GM12878 (cell line): ENCODE measurements around the gene TRPM3. TPM values are rescaled to one million over a fixed set of nuclear protein-coding genes. Genes with fewer than 3 reads are reported as not detected.

Experiments used
- ATAC-seq: fragments of 200-7000 bp; cut with Tn5 transposase; 3 replicates; pipeline ENCODE4 v1.9.1; 2020; ENCODE audit warnings: mild to moderate bottlenecking, moderate library complexity
- BruUV-seq: library from RNA; stranded (reverse); fragments of 400-500 nt; replicated peaks from 2 replicates; lab custom pipeline; 2021; lab: Mats Ljungman, UMichigan
- CTCF ChIA-PET: fragments of 300-600 bp; sonication (Branson Sonifier 250); formaldehyde crosslinking; extraction: SDS; loops from one replicate; lab custom pipeline; 2021; ENCODE audit warnings: inconsistent platforms; lab: Yijun Ruan, JAX
- POLR2A ChIA-PET: fragments of 350-600 bp; formaldehyde crosslinking; extraction: SDS; loops from one replicate; lab custom pipeline; 2021; ENCODE audit warnings: inconsistent platforms; lab: Charles Lee
- RAD21 ChIA-PET: fragments of 300-600 bp; sonication (Branson Sonifier 250); formaldehyde crosslinking; loops from one replicate; lab custom pipeline; 2023; ENCODE audit warnings: antibody characterized with exemption; ENCODE audit not compliant: unreplicated experiment; lab: Charles Lee
- SMC1A ChIA-PET: fragments of 300-600 bp; sonication (Branson Sonifier 250); formaldehyde crosslinking; loops from one replicate; lab custom pipeline; 2023; ENCODE audit not compliant: unreplicated experiment, uncharacterized antibody; lab: Charles Lee
- DNase-seq: peaks from one replicate; pipeline ENCODE4 v3.0.0-alpha.2; 2011; ENCODE audit warnings: low read depth, low spot score
- FAIRE-seq: peaks from 3 replicates; lab custom pipeline; 2011; peaks lifted over from hg19 to GRCh38; lab: Jason Lieb, UNC
- H2AFZ ChIP-seq: 2 replicates; pipeline ENCODE4 v1.6.0; 2011; ENCODE audit warnings: low read depth, low read length, control low read depth; ENCODE audit not compliant: control insufficient read depth
- H3K27ac ChIP-seq: 2 replicates; pipeline ENCODE4 v1.5.1; 2011; ENCODE audit warnings: control low read depth; ENCODE audit not compliant: control insufficient read depth, insufficient read depth
- H3K27me3 ChIP-seq, 2 experiments: replicated peaks in 1 of 2; 2 replicates each; pipeline versions ENCODE4 v1.6.0 to v1.6.1; 2011; ENCODE audit warnings: low read length in 1 of 2; ENCODE audit not compliant: control insufficient read depth in 2 of 2, insufficient read depth in 2 of 2
- H3K36me3 ChIP-seq, 2 experiments: 2 replicates each; pipeline ENCODE4 v1.5.1; 2011; ENCODE audit warnings: low read length in 1 of 2; ENCODE audit not compliant: control insufficient read depth in 2 of 2, insufficient read depth in 2 of 2
- H3K4me1 ChIP-seq: 2 replicates; pipeline ENCODE4 v1.6.1; 2011; ENCODE audit warnings: mild to moderate bottlenecking, low read length, moderate library complexity, mixed read lengths; ENCODE audit not compliant: control insufficient read depth, insufficient read depth
- H3K4me2 ChIP-seq: 2 replicates; pipeline ENCODE4 v1.6.0; 2011; ENCODE audit warnings: control low read depth; ENCODE audit not compliant: control insufficient read depth, insufficient read depth
- H3K4me3 ChIP-seq: fragments of 200-600 bp; sonication (generic); 2 replicates; pipeline ENCODE4 v1.5.1; 2016
- H3K79me2 ChIP-seq: 2 replicates; pipeline ENCODE4 v1.6.0; 2011; ENCODE audit warnings: low read length; ENCODE audit not compliant: control insufficient read depth, insufficient read depth
- H3K9ac ChIP-seq: 2 replicates; pipeline ENCODE4 v1.8.0; 2011; ENCODE audit warnings: low read length, control low read depth, mixed read lengths; ENCODE audit not compliant: control insufficient read depth, insufficient read depth
- H3K9me3 ChIP-seq: replicated peaks from 3 replicates; pipeline ENCODE4 v1.5.1; 2011; ENCODE audit warnings: mild to moderate bottlenecking, low read length; ENCODE audit not compliant: control insufficient read depth, insufficient read depth
- H4K20me1 ChIP-seq: 2 replicates; pipeline ENCODE4 v1.6.0; 2011; ENCODE audit not compliant: control insufficient read depth, insufficient read depth
- BACH1 ChIP-seq: fragments of 450-650 bp; IDR thresholded peaks from 2 replicates; pipeline ENCODE4 v1.6.1; 2017; ENCODE audit warnings: mild to moderate bottlenecking, borderline replicate concordance
- KLF5 ChIP-seq: fragments of 450-650 bp; IDR thresholded peaks from 2 replicates; pipeline ENCODE4 v1.6.1; 2014; ENCODE audit warnings: mild to moderate bottlenecking; ENCODE audit not compliant: partially characterized antibody
- MYC ChIP-seq: IDR thresholded peaks from 2 replicates; pipeline ENCODE4 v1.6.1; 2011; ENCODE audit warnings: mild to moderate bottlenecking, low read length, moderate library complexity, inconsistent platforms; ENCODE audit not compliant: insufficient read depth, insufficient replicate concordance, insufficient read length, severe bottlenecking
- NRF1 ChIP-seq: conservative IDR thresholded peaks from 2 replicates; pipeline ENCODE4 v1.6.1; 2011; ENCODE audit warnings: mild to moderate bottlenecking, low read depth, low read length, improper control_type of control experiment
- STAT1 ChIP-seq: fragments of 450-650 bp; conservative IDR thresholded peaks from 2 replicates; pipeline ENCODE4 v1.6.1; 2014; ENCODE audit warnings: antibody characterized with exemption, mild to moderate bottlenecking
- ZNF217 ChIP-seq: fragments of 450-650 bp; IDR thresholded peaks from 2 replicates; pipeline ENCODE4 v1.6.1; 2017; ENCODE audit warnings: antibody characterized with exemption, mild to moderate bottlenecking
- WGBS: methylation state at CpG from one replicate; pipeline ENCODE4 v1.1.6; 2016; ENCODE audit warnings: low lambda C conversion rate; ENCODE audit not compliant: insufficient replicate concordance, insufficient coverage; ENCODE audit errors: missing lambda C conversion rate; 5-methylcytosine and 5-hydroxymethylcytosine counted together
- in situ Hi-C: fragments of 300-500 bp; cut with MboI; formaldehyde crosslinking; loops from 9 replicates; pipeline ENCODE4 v1.14.3; 2018; ENCODE audit warnings: mixed read lengths
- intact Hi-C: fragments of 100-400 bp; cut with micrococcal nuclease; formaldehyde crosslinking; loops from one replicate; pipeline ENCODE4 v1.14.2; 2022; ENCODE audit not compliant: unreplicated experiment
- polyA plus RNA-seq, 11 experiments: library from polyadenylated mRNA; depleted of rRNA in 4 of 11; unstranded in 6 of 11; stranded (reverse) in 5 of 11; fragments of >200 nt; fragmentation: Nextera tagmentation in 4 of 11; fragmentation: Illumina TruSeq in 1 of 11; extraction: Ambion mirVana in 4 of 11; extraction: Trizol in 1 of 11; gene quantifications; 1 replicate in 1 of 11; 2 replicates in 10 of 11; pipeline versions ENCODE4 v1.2.1 to v1.2.3, GENCODE V29; 2011 to 2016; ENCODE audit warnings: inconsistent platforms in 2 of 11, missing spikeins in 2 of 11, low read depth in 1 of 11
- total RNA-seq, 4 experiments: library from RNA; depleted of rRNA in 3 of 4; stranded (reverse); fragments of >200 nt in 3 of 4; fragmentation: Illumina TruSeq in 1 of 4; extraction: Trizol in 1 of 4; gene quantifications; 2 replicates each; pipeline versions ENCODE4 v1.2.1 to v1.2.3, GENCODE V29; 2013 to 2021
- TF ChIP-seq, protein P1 (sequence below): IDR thresholded peaks from 2 replicates; pipeline ENCODE4 v1.6.1; 2011; ENCODE audit warnings: low read depth, low read length, improper control_type of control experiment, borderline replicate concordance
- TF ChIP-seq, protein P2 (sequence below): fragments of 450-650 bp; IDR thresholded peaks from 2 replicates; pipeline ENCODE4 v1.6.1; 2016; ENCODE audit warnings: mild to moderate bottlenecking, moderate library complexity, borderline replicate concordance
- TF ChIP-seq, protein P3 (sequence below): IDR thresholded peaks from 2 replicates; pipeline ENCODE4 v1.6.1; 2011; ENCODE audit warnings: borderline replicate concordance, low read depth, mild to moderate bottlenecking, moderate library complexity, mixed read lengths, low read length; ENCODE audit not compliant: insufficient read depth; ENCODE audit errors: extremely low read length
- TF ChIP-seq, protein P4 (sequence below): fragments of 450-650 bp; IDR thresholded peaks from 2 replicates; pipeline ENCODE4 v1.6.1; 2016; ENCODE audit warnings: mild to moderate bottlenecking
- TF ChIP-seq, protein P5 (sequence below): IDR thresholded peaks from 2 replicates; pipeline ENCODE4 v1.6.1; 2012; ENCODE audit warnings: low read depth, low read length, improper control_type of control experiment

The TRPM3 gene
- total and polyA plus RNA-seq, 10 of the 15 experiments (the other 5 are each of a cell fraction or from before 2014, with no cell fraction given), result not detected

DNA sequence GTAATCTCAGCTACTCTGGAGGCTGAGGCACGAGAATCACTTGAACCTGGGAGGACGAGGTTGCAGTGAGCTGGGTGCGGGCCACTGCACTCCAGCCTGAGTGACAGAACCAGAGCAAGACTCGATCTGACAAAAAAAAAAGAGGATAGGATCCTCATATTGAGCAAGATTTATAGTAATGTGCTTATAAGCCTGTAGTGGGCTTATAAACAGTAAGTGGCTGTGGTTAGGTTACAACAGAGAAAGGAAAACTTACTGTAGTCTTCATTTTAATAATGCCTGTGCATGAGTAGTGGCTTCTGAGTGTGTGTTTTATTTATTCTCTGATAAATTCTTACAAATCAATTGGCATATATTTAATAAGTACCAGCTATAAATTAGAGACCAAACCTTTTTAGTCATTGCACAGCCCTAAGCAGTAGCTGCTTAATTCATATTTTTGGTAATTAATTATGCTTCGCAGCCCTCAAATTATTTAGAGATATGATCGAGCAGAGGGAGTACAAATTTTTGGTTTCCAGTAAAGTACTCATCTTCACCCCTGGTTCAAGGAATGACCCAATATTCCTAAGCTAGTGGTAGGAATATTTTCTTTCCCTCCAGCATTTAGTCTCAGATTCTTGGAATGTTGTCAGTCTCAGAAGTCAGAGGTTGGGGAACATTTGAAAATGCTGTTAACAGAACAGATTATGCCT, 633.2 kb downstream of the TRPM3 start:
- Histone ChIP-seq H3K9ac (no peak overlapping the region), H3K27me3 (peaks cover 0 to 6% of the 10 kb centered on the region in 2 experiments; a peak in 2 of 4 replicates), H3K27ac (no peak overlapping the region), H3K4me1 (no peaks in the 10 kb centered on the region), H2AFZ (no peak overlapping the region), H3K4me2 (no peak overlapping the region), H3K9me3 (no peaks in the 10 kb centered on the region), H4K20me1 (no peaks in the 10 kb centered on the region), H3K36me3 (no peaks in the 10 kb centered on the region), H3K79me2 (no peaks in the 10 kb centered on the region), H3K4me3 (no peak overlapping the region)
- DNase-seq, result no peak
- 18% methylated on average over 6 of the region's 6 CpGs for WGBS
- ATAC-seq, result no peak
- intact Hi-C loops (loop anchor here (10.0 kb wide), 1 partner anchor 63 kb away; no protein-coding TSS in a partner anchor), in situ Hi-C loops (loop anchor here (5.0 kb wide), 1 partner anchor 141 kb away; no protein-coding TSS in a partner anchor)
- POLR2A ChIA-PET, result interaction anchor here (0.6 kb wide), 1 partner anchor 29 kb away, joined by 3 read pairs; no protein-coding TSS in a partner anchor
- SMC1A ChIA-PET, result interaction anchor here (0.7 to 1.7 kb wide), 5 partner anchors 26 to 154 kb away, joined by 3 to 5 read pairs (median 3); no protein-coding TSS in a partner anchor
- BruUV-seq, result no TSS peak
- CTCF ChIA-PET, result interaction anchor here (0.6 to 1.8 kb wide), 3 partner anchors 16 to 114 kb away, joined by 3 to 6 read pairs (median 4); no protein-coding TSS in a partner anchor
- FAIRE-seq, result no peak
- RAD21 ChIA-PET, result no interaction called here
- TF ChIP-seq, protein P1, sequence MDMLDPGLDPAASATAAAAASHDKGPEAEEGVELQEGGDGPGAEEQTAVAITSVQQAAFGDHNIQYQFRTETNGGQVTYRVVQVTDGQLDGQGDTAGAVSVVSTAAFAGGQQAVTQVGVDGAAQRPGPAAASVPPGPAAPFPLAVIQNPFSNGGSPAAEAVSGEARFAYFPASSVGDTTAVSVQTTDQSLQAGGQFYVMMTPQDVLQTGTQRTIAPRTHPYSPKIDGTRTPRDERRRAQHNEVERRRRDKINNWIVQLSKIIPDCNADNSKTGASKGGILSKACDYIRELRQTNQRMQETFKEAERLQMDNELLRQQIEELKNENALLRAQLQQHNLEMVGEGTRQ, result no peak
- no peak for TF ChIP-seq MYC
- TF ChIP-seq NRF1, result no peak
- TF ChIP-seq, protein P2, sequence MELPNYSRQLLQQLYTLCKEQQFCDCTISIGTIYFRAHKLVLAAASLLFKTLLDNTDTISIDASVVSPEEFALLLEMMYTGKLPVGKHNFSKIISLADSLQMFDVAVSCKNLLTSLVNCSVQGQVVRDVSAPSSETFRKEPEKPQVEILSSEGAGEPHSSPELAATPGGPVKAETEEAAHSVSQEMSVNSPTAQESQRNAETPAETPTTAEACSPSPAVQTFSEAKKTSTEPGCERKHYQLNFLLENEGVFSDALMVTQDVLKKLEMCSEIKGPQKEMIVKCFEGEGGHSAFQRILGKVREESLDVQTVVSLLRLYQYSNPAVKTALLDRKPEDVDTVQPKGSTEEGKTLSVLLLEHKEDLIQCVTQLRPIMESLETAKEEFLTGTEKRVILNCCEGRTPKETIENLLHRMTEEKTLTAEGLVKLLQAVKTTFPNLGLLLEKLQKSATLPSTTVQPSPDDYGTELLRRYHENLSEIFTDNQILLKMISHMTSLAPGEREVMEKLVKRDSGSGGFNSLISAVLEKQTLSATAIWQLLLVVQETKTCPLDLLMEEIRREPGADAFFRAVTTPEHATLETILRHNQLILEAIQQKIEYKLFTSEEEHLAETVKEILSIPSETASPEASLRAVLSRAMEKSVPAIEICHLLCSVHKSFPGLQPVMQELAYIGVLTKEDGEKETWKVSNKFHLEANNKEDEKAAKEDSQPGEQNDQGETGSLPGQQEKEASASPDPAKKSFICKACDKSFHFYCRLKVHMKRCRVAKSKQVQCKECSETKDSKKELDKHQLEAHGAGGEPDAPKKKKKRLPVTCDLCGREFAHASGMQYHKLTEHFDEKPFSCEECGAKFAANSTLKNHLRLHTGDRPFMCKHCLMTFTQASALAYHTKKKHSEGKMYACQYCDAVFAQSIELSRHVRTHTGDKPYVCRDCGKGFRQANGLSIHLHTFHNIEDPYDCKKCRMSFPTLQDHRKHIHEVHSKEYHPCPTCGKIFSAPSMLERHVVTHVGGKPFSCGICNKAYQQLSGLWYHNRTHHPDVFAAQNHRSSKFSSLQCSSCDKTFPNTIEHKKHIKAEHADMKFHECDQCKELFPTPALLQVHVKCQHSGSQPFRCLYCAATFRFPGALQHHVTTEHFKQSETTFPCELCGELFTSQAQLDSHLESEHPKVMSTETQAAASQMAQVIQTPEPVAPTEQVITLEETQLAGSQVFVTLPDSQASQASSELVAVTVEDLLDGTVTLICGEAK, result no peak
- TF ChIP-seq ZNF217, result no peak
- no peak for TF ChIP-seq STAT1
- TF ChIP-seq, protein P3, sequence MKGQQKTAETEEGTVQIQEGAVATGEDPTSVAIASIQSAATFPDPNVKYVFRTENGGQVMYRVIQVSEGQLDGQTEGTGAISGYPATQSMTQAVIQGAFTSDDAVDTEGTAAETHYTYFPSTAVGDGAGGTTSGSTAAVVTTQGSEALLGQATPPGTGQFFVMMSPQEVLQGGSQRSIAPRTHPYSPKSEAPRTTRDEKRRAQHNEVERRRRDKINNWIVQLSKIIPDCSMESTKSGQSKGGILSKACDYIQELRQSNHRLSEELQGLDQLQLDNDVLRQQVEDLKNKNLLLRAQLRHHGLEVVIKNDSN, result no peak
- TF ChIP-seq, protein P4, sequence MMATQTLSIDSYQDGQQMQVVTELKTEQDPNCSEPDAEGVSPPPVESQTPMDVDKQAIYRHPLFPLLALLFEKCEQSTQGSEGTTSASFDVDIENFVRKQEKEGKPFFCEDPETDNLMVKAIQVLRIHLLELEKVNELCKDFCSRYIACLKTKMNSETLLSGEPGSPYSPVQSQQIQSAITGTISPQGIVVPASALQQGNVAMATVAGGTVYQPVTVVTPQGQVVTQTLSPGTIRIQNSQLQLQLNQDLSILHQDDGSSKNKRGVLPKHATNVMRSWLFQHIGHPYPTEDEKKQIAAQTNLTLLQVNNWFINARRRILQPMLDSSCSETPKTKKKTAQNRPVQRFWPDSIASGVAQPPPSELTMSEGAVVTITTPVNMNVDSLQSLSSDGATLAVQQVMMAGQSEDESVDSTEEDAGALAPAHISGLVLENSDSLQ, result no peak
- TF ChIP-seq, protein P5, sequence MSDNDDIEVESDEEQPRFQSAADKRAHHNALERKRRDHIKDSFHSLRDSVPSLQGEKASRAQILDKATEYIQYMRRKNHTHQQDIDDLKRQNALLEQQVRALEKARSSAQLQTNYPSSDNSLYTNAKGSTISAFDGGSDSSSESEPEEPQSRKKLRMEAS, result no peak
- TF ChIP-seq KLF5, result no peak
- no peak for TF ChIP-seq BACH1
